ENCODE data around the gene NEAT1.

The NEAT1 gene

DNA sequence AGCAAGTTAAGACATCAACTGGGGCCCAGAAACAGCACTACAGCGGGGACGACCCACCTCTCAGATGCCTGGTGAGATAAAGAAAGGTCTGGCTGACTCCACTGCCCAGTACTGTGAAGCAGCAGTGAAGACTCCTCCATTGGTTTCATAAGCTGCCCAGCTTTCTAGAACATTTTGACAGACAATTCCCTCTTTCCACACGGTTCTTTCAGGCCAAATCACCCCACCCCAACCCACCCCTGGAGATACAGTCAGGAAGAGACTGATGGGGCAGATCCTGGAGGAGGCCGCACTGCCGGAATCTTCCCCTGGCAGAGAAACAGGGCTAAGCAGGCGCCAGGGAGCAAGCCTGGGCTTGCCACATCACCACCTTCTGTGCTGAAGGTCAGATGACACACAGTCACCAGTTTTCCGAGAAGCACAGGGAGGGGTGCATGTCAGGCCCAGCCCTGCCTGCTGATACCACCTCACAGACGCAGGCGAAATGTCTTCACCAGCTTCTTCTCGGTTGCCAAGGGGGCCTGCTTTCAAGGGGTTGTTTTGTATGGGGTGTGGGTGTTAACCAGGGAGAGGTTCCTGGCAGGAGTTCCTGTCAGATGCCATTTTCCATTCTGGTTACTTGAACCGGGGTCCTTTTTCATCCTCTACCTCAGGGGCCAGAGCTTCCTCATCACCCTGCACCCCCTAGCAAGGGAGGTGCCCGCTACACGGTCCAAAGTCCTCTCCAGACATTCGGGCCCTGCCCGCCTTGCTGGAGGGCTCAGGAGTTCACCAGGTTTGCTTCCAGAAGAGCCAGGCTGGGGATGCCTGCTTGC lies 1.4 kb upstream of the NEAT1 start:
- H3K36me3 Mint-ChIP-seq = peaks cover 94% of the 10 kb centered on the region
- H3K9me3 Mint-ChIP-seq = no peaks in the 10 kb centered on the region
- ATAC-seq = peak; percentile 57
- peak; percentile 76 to 95 for DNase-seq (ENCODE audit: low spot score in 2 of 2)
- H3K4me3 Mint-ChIP-seq = peak overlapping the region; percentile 96
- peak overlapping the region; percentile 100 for H3K27ac Mint-ChIP-seq
- peaks cover 74% of the 10 kb centered on the region for H3K4me1 Mint-ChIP-seq

DNA sequence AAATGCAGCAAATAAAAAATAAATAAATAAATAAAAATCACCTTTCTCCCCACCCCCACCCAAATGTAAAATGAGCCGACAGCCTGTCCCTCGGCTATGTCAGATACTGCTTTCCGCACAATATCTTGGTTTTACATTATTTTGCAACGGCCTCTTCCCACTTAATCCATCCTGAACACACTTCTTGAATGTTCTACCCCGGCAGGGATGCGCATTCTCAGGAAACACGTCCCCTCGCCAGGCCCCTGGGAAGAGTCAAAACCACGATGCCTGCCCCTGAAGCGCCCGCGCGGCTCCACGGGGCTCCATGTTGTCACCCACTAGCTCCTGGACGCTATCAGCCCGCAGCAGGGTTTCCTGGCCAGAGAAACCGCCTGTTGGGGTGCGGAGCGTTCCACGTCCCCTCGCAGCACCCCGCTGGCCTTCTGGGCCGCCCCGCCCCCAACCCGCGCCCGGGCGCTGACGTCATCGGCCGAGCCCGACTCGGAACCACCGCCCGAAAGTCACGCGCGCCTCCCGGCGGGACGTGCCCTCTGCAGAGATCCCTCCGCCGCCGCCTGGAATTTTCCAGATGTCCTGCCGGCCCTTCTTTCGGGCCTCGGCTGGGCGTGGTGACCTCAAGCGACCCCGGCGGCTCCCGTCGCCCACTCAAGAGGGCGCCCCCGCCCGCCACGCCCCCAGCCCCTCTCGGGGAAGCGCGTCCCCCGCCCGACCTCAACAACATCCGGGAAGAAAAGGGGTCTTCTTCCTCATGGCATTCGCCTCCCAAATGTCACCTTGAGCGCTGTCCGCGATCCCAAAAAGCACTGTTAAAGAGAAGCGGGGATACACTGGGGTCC lies 585 bp upstream of the NEAT1 start:
- ATAC-seq (peak; percentile 9), DNase-seq (ENCODE audit: low spot score in 2 of 2) (peak; percentile 97 to 99)
- Mint-ChIP-seq H3K36me3 (peaks cover 100% of the 10 kb centered on the region), H3K27ac (peak overlapping the region; percentile 100), H3K9me3 (no peaks in the 10 kb centered on the region), H3K4me3 (peak overlapping the region; percentile 96), H3K4me1 (peaks cover 76% of the 10 kb centered on the region)

DNA sequence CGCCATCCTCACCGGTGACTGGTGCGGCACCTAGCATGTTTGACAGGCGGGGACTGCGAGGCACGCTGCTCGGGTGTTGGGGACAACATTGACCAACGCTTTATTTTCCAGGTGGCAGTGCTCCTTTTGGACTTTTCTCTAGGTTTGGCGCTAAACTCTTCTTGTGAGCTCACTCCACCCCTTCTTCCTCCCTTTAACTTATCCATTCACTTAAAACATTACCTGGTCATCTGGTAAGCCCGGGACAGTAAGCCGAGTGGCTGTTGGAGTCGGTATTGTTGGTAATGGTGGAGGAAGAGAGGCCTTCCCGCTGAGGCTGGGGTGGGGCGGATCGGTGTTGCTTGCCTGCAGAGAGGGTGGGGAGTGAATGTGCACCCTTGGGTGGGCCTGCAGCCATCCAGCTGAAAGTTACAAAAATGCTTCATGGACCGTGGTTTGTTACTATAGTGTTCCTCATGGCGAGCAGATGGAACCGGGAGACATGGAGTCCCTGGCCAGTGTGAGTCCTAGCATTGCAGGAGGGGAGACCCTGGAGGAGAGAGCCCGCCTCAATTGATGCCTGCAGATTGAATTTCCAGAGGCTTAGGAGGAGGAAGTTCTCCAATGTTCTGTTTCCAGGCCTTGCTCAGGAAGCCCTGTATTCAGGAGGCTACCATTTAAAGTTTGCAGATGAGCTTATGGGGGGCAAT lies 1.1 kb downstream of the NEAT1 start:
- peak overlapping the region; percentile 100 for H3K27ac Mint-ChIP-seq
- H3K4me1 Mint-ChIP-seq = peaks cover 75% of the 10 kb centered on the region
- peak overlapping the region; percentile 96 for H3K4me3 Mint-ChIP-seq
- peak in 1 of 2 donors; percentile 79 for DNase-seq (ENCODE audit: low spot score in 2 of 2)
- no peaks in the 10 kb centered on the region for H3K9me3 Mint-ChIP-seq
- no peak for ATAC-seq
- H3K36me3 Mint-ChIP-seq = peaks cover 100% of the 10 kb centered on the region

DNA sequence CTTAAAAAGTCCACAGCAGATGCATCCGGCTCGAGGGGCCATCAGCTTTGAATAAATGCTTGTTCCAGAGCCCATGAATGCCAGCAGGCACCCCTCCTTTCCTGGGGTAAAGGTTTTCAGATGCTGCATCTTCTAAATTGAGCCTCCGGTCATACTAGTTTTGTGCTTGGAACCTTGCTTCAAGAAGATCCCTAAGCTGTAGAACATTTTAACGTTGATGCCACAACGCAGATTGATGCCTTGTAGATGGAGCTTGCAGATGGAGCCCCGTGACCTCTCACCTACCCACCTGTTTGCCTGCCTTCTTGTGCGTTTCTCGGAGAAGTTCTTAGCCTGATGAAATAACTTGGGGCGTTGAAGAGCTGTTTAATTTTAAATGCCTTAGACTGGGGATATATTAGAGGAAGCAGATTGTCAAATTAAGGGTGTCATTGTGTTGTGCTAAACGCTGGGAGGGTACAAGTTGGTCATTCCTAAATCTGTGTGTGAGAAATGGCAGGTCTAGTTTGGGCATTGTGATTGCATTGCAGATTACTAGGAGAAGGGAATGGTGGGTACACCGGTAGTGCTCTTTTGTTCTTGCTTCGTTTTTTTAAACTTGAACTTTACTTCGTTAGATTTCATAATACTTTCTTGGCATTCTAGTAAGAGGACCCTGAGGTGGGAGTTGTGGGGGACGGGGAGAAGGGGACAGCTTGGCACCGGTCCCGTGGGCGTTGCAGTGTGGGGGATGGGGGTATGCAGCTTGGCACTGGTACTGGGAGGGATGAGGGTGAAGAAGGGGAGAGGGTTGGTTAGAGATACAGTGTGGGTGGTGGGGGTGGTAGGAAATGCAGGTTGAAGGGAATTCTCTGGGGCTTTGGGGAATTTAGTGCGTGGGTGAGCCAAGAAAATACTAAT lies 1.9 kb downstream of the NEAT1 start:
- no peaks in the 10 kb centered on the region for H3K9me3 Mint-ChIP-seq
- H3K36me3 Mint-ChIP-seq = peaks cover 100% of the 10 kb centered on the region
- peak; percentile 5 for ATAC-seq

DNA sequence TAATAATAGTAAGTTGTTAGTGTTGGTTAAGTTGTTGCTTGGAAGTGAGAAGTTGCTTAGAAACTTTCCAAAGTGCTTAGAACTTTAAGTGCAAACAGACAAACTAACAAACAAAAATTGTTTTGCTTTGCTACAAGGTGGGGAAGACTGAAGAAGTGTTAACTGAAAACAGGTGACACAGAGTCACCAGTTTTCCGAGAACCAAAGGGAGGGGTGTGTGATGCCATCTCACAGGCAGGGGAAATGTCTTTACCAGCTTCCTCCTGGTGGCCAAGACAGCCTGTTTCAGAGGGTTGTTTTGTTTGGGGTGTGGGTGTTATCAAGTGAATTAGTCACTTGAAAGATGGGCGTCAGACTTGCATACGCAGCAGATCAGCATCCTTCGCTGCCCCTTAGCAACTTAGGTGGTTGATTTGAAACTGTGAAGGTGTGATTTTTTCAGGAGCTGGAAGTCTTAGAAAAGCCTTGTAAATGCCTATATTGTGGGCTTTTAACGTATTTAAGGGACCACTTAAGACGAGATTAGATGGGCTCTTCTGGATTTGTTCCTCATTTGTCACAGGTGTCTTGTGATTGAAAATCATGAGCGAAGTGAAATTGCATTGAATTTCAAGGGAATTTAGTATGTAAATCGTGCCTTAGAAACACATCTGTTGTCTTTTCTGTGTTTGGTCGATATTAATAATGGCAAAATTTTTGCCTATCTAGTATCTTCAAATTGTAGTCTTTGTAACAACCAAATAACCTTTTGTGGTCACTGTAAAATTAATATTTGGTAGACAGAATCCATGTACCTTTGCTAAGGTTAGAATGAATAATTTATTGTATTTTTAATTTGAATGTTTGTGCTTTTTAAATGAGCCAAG lies 2.7 kb downstream of the NEAT1 start:
- DNase-seq (ENCODE audit: low spot score in 2 of 2) (peak; percentile 67 to 91), ATAC-seq (peak; percentile 53)
- Mint-ChIP-seq H3K36me3 (peaks cover 100% of the 10 kb centered on the region), H3K9me3 (no peaks in the 10 kb centered on the region), H3K4me3 (peak overlapping the region; percentile 96), H3K27ac (peak overlapping the region; percentile 100), H3K4me1 (peaks cover 76% of the 10 kb centered on the region)

More for the DNA sequence above, 1.9 kb downstream of the NEAT1 start:
- peak overlapping the region; percentile 96 for H3K4me3 Mint-ChIP-seq
- H3K27ac Mint-ChIP-seq = peak overlapping the region; percentile 100
- DNase-seq (ENCODE audit: low spot score in 2 of 2) = peak; percentile 61 to 90
- H3K4me1 Mint-ChIP-seq = peaks cover 74% of the 10 kb centered on the region

DNA sequence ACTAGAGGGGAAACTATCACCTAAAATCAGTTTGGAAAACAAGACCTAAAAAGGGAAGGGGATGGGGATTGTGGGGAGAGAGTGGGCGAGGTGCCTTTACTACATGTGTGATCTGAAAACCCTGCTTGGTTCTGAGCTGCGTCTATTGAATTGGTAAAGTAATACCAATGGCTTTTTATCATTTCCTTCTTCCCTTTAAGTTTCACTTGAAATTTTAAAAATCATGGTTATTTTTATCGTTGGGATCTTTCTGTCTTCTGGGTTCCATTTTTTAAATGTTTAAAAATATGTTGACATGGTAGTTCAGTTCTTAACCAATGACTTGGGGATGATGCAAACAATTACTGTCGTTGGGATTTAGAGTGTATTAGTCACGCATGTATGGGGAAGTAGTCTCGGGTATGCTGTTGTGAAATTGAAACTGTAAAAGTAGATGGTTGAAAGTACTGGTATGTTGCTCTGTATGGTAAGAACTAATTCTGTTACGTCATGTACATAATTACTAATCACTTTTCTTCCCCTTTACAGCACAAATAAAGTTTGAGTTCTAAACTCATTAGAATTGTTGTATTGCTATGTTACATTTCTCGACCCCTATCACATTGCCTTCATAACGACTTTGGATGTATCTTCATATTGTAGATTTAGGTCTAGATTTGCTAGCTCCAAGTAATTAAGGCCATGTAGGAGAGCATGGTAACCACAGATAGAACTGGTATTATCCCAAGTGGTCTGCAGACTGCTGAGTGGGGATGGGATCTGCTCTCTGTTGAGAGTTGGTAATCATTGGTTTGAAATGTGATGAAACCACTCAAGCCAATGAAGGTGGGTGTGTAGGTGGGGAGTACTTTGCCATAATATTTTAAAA lies 3.6 kb downstream of the NEAT1 start:
- Mint-ChIP-seq H3K27ac (peak overlapping the region; percentile 100), H3K36me3 (peaks cover 100% of the 10 kb centered on the region), H3K4me3 (peak overlapping the region; percentile 96), H3K9me3 (no peaks in the 10 kb centered on the region), H3K4me1 (peaks cover 84% of the 10 kb centered on the region)
- DNase-seq (ENCODE audit: low spot score in 2 of 2) (no peak), ATAC-seq (peak; percentile 56)

DNA sequence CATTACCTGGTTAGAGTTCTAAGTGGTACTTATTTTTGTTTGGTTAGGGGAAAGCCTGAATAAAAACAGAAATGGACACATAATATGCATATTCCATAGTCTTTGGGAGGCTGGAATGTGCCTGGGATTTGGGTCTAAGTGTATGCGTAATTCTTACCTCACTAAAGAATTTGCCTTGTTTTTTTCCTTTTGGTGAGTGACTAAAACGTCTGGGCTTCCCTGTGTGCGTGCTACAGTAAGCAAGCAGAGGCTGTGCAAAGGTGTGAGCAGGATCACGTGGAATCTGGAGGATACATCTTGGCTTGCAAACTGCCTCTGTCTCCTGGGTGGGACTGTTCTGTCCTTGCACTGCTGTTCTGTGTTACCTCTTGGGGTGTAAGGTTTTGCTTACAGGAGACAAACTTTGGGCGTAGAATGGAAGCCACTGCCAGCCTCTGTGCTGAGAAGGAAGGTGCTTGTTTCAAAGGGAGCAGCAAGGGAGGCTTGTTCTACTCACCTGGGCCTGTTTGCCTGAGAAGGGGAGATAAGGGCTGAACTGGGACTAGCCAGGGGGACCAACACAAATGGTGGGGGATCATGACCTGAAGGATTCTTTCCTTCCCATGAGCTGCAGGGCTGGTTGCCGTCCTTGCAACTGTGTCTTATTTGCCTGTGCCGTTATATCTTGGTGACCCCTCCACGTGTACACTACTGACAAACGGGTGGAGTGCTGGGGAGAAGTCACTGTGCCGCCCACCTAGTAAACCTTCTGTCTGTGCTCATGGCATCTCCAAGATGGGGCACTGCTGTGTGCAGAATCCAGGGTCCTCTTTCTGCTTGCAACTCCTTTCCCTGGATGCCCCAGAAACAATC lies 4.5 kb downstream of the NEAT1 start:
- ATAC-seq (no peak), DNase-seq (ENCODE audit: low spot score in 2 of 2) (no peak)
- H3K4me1 Mint-ChIP-seq = peaks cover 93% of the 10 kb centered on the region
- H3K27ac Mint-ChIP-seq = peak overlapping the region; percentile 100
- H3K9me3 Mint-ChIP-seq = no peaks in the 10 kb centered on the region
- peaks cover 100% of the 10 kb centered on the region for H3K36me3 Mint-ChIP-seq
- peak overlapping the region; percentile 96 for H3K4me3 Mint-ChIP-seq

DNA sequence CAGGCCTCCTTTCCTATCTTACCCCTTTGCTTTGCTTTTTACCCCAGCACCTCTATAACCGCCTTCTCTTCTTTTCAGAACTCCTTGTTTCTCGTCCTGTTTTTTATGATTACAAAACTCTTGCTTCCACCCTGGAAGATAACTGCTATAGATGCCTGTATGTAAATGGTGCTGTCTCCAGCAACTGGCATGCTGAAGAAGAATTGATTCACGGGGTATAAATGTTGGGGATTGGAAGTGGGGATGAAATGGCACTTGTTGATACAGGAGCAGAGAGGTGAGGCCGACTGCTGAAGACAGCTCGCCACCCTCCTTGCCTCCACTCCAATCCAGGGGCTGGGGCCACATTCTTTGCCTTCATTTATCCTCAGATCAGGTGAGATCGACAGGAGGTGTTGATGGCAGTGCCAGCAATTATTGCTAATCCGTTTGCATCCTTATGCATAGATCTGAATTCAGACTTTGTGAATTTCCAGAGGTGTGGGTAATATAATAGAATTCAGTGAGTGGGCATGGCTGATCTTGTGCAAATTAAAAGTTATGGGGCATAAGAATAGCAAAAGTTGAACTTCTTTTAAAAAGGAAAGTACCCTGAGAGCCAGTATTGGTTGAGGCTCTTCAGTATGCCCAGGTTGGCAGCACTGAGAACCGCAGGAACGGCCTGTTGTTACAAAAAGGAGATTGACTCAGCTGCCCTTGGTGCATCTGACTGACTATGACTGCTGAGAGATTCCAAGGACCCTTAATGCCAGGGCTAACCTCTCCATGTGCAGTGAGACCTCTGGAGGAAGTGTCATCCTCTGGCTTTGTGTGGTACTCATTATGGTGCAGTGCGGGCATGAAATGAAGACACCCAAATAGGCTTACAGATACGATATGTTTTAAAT lies 5.3 kb downstream of the NEAT1 start:
- no peak for DNase-seq (ENCODE audit: low spot score in 2 of 2)
- ATAC-seq = peak; percentile 2
- H3K36me3 Mint-ChIP-seq = peaks cover 100% of the 10 kb centered on the region
- peak overlapping the region; percentile 100 for H3K27ac Mint-ChIP-seq
- no peaks in the 10 kb centered on the region for H3K9me3 Mint-ChIP-seq
- H3K4me3 Mint-ChIP-seq = peak overlapping the region; percentile 96
- H3K4me1 Mint-ChIP-seq = peaks cover 94% of the 10 kb centered on the region

DNA sequence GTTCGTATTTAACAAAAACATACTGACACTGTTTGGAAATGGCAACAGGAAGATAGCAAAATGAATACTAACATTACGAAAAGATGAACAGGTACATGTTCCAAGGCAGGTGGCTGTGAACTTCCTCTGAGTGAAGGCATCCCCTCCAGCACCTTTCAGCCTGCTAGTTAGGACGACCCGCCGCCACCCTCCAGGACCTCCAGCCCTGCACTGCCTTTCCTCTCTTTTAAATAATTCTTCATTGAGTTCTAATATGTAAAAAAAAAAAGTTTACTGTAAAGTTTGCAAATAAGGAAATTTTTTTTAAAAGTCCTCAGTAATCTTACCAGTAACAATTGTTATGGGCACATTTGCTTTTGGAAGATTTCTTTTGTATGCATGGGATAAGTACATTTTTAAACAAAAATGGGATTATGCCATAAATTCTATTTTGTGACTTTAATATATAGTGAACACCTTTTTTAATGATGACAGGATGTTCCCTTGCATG lies 6.0 kb downstream of the NEAT1 start:
- DNase-seq (ENCODE audit: low spot score in 2 of 2) = no peak
- no peak for ATAC-seq
- peaks cover 100% of the 10 kb centered on the region for H3K36me3 Mint-ChIP-seq

DNA sequence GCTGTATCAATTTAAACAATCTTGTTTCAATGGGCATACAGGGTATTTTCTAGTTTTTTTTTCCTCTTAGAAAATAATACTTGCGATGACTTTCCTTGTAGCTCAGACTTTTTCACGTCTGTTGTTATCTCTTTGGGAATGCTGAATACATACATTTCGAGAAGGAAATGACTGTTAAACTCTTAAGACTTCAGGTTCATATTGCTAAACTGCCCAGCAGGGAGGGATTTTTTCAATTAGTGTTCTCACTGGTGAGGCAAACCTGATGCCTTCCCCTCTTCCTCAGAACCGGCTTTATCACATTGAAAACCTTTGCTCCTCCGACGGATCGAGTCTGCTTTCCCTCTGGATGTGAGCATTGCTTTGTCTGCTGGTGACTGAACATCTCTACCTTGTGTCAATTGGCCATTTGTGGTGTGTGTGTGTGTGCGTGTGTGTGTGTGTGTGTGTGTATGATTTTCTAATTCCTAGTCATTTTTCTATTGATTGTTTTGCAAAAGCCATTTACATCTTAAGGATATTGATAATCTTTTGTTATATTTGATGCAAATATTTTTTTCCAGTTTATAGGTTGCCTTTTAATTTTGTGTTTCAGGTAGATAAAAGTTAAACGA lies 6.6 kb downstream of the NEAT1 start:
- DNase-seq (ENCODE audit: low spot score in 2 of 2) = no peak
- H3K9me3 Mint-ChIP-seq = no peaks in the 10 kb centered on the region
- peak overlapping the region; percentile 100 for H3K27ac Mint-ChIP-seq
- H3K4me3 Mint-ChIP-seq = peak overlapping the region; percentile 96
- H3K4me1 Mint-ChIP-seq = peaks cover 89% of the 10 kb centered on the region
- peaks cover 100% of the 10 kb centered on the region for H3K36me3 Mint-ChIP-seq
- no peak for ATAC-seq

More for the DNA sequence above, 6.0 kb downstream of the NEAT1 start:
- Mint-ChIP-seq H3K27ac (peak overlapping the region; percentile 100), H3K4me3 (peak overlapping the region; percentile 96), H3K9me3 (no peaks in the 10 kb centered on the region), H3K4me1 (peaks cover 92% of the 10 kb centered on the region)
